ENCODE results near the gene PRM3.

PRM3 gene

GRCh38 chr16:11232302-11232851 lies 41.1 kb downstream of the PRM3 start:
- Mint-ChIP-seq H3K9me3 (no peaks in the 10 kb centered on the region), H3K36me3 (ENCODE audit: low read depth) (no peaks in the 10 kb centered on the region), H3K4me3 (no peak overlapping the region), H3K4me1 (peaks cover 5% of the 10 kb centered on the region), H3K27ac (no peak overlapping the region), H3K27me3 (ENCODE audit: low read depth) (no peaks in the 10 kb centered on the region)
- no peak for TF ChIP-seq CTCF (IDR thresholded peaks at IDR 0.05; ENCODE audit: unreplicated experiment in 3 of 3)

GRCh38 chr16:11231367-11231970 lies 42.0 kb downstream of the PRM3 start:
- Mint-ChIP-seq H3K27me3 (ENCODE audit: low read depth) (no peaks in the 10 kb centered on the region), H3K36me3 (ENCODE audit: low read depth) (no peaks in the 10 kb centered on the region), H3K27ac (no peak overlapping the region), H3K4me1 (peaks cover 5% of the 10 kb centered on the region), H3K9me3 (no peaks in the 10 kb centered on the region), H3K4me3 (no peak overlapping the region)
- TF ChIP-seq CTCF (IDR thresholded peaks at IDR 0.05; ENCODE audit: unreplicated experiment in 3 of 3): no peak

DNA sequence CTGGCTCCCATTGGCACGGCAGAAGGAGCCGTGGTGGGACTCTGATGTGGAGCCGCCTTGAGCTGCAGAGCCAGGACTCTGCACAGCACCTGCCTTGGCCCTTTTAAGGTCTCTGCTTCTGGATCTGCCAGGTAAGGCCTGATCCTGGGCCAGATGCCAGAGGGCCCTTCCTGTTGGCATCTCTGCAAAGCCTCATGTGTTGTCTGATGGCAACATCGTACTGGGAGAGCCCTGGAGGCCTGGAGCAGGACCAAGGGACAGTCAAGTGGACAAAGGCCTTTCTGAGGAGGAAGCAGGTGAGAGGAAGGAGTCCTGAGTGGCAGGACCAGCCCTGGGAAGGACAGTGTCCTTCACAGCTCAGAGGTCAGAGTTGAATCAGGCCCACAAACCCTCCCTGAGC lies 43.5 kb downstream of the PRM3 start:
- Mint-ChIP-seq H3K27ac (no peak overlapping the region), H3K9me3 (no peaks in the 10 kb centered on the region), H3K27me3 (ENCODE audit: low read depth) (no peaks in the 10 kb centered on the region), H3K36me3 (ENCODE audit: low read depth) (no peaks in the 10 kb centered on the region), H3K4me3 (no peak overlapping the region), H3K4me1 (peaks cover 5% of the 10 kb centered on the region)
- TF ChIP-seq CTCF (IDR thresholded peaks at IDR 0.05; ENCODE audit: unreplicated experiment in 3 of 3): no peak

DNA sequence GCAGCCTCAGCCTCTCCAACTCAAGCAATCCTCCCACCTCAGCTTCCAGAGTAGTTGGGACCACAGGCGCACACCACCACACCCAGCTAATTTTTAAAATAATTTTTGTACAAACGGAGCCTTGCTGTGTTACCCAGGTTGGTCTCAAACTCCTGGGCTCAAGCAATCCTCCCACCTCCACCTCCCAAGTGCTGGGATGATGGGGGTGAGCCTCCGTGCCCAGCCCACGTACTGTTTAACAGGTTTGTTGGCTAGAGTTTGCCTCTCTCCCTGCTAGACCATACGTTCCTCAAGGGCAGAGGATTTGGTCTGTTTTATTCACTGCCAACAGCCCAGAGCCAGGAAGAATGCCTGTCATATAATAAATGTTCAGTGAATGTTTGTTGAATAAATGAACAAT lies 44.0 kb downstream of the PRM3 start:
- Mint-ChIP-seq H3K36me3 (ENCODE audit: low read depth) (no peaks in the 10 kb centered on the region), H3K27me3 (ENCODE audit: low read depth) (peaks cover 4% of the 10 kb centered on the region), H3K9me3 (no peaks in the 10 kb centered on the region), H3K4me3 (no peak overlapping the region), H3K27ac (no peak overlapping the region), H3K4me1 (peaks cover 5% of the 10 kb centered on the region)
- no peak for TF ChIP-seq CTCF (IDR thresholded peaks at IDR 0.05; ENCODE audit: unreplicated experiment in 3 of 3)

- no peaks in the 10 kb centered on the region for H3K36me3 Mint-ChIP-seq (ENCODE audit: low read depth)
- no peak overlapping the region for H3K27ac Mint-ChIP-seq
- H3K9me3 Mint-ChIP-seq: no peaks in the 10 kb centered on the region
- no peak for TF ChIP-seq CTCF (IDR thresholded peaks at IDR 0.05; ENCODE audit: unreplicated experiment in 3 of 3)
- peaks cover 11% of the 10 kb centered on the region for H3K27me3 Mint-ChIP-seq (ENCODE audit: low read depth)
- H3K4me1 Mint-ChIP-seq: peaks cover under 1% of the 10 kb centered on the region
- H3K4me3 Mint-ChIP-seq: no peak overlapping the region
Measured at GRCh38 chr16:11225677-11226549, 47.5 kb downstream of the PRM3 start.
